ENCODE results near the gene NEK4. TPM values are rescaled to one million over a fixed set of nuclear protein-coding genes. Genes with fewer than 3 reads are reported as not detected.
A peak's percentile ranks its signal among the peaks of the same experiment; 100 is the strongest.

NEK4 gene
- total and polyA plus RNA-seq, 8 donors = 23.6 to 35.0 (median 28.5) TPM

- Histone ChIP-seq H3K36me3 (no peaks in the 10 kb centered on the region), H3K9me3 (no peaks in the 10 kb centered on the region), H3K27me3 (peaks cover 0 to 2% of the 10 kb centered on the region in 2 donors), H3K27ac (no peak overlapping the region), H3K4me1 (no peaks in the 10 kb centered on the region), H3K4me3 (no peak overlapping the region)
- intact Hi-C loops (cut with DNase I) = no loop called here
- no peak for TF ChIP-seq CTCF (IDR thresholded peaks at IDR 0.05)
- DNase-seq (peak in 1 of 4 donors; percentile 49), ATAC-seq (no peak)
These were observed 16.5 kb upstream of the NEK4 start for GRCh38 chr3:52787246-52787645.

GRCh38 chr3:52786330-52787215 lies 15.8 kb upstream of the NEK4 start:
- no peaks in the 10 kb centered on the region for H3K36me3 ChIP-seq
- no peak overlapping the region for H3K4me3 ChIP-seq
- H3K4me1 ChIP-seq = no peaks in the 10 kb centered on the region
- DNase-seq (peak in 1 of 4 donors; percentile 57), ATAC-seq (no peak)
- no peak for TF ChIP-seq CTCF (IDR thresholded peaks at IDR 0.05)
- no peak overlapping the region for H3K27ac ChIP-seq
- H3K9me3 ChIP-seq = no peaks in the 10 kb centered on the region
- peaks cover 0 to 9% of the 10 kb centered on the region in 2 donors for H3K27me3 ChIP-seq
- intact Hi-C loops (cut with DNase I) = no loop called here

GRCh38 chr3:52784931-52785590 lies 14.3 kb upstream of the NEK4 start:
- H3K27ac ChIP-seq = no peak overlapping the region
- no peak for TF ChIP-seq CTCF (IDR thresholded peaks at IDR 0.05)

GRCh38 chr3:52784021-52784621 lies 13.4 kb upstream of the NEK4 start:
- H3K27me3 ChIP-seq = peaks cover 0 to 9% of the 10 kb centered on the region in 2 donors
- intact Hi-C loops (cut with DNase I) = no loop called here
- no peak for ATAC-seq
- peak in 1 of 4 donors; percentile 61 for DNase-seq
- no peak overlapping the region for H3K27ac ChIP-seq
- TF ChIP-seq CTCF (IDR thresholded peaks at IDR 0.05) = no peak
- H3K9me3 ChIP-seq = no peaks in the 10 kb centered on the region
- no peaks in the 10 kb centered on the region for H3K36me3 ChIP-seq
- peaks cover 0 to 6% of the 10 kb centered on the region in 2 donors for H3K4me1 ChIP-seq
- H3K4me3 ChIP-seq = no peak overlapping the region

More at GRCh38 chr3:52784931-52785590, 14.3 kb upstream of the NEK4 start:
- no peaks in the 10 kb centered on the region for H3K4me1 ChIP-seq
- ATAC-seq (no peak), DNase-seq (peak in 2 of 4 donors; percentile 17 to 19)
- no peaks in the 10 kb centered on the region for H3K9me3 ChIP-seq
- intact Hi-C loops (cut with DNase I) = no loop called here
- no peak overlapping the region for H3K4me3 ChIP-seq
- H3K27me3 ChIP-seq = peaks cover 0 to 9% of the 10 kb centered on the region in 2 donors
- H3K36me3 ChIP-seq = no peaks in the 10 kb centered on the region

- intact Hi-C loops (cut with DNase I) = no loop called here
- peaks cover 0 to 8% of the 10 kb centered on the region in 2 donors for H3K4me1 ChIP-seq
- H3K4me3 ChIP-seq = no peak overlapping the region
- DNase-seq (peak in 1 of 4 donors; percentile 11), ATAC-seq (no peak)
- H3K9me3 ChIP-seq = no peaks in the 10 kb centered on the region
- no peak overlapping the region for H3K27ac ChIP-seq
- peaks cover 0 to 9% of the 10 kb centered on the region in 2 donors for H3K27me3 ChIP-seq
- no peaks in the 10 kb centered on the region for H3K36me3 ChIP-seq
- TF ChIP-seq CTCF (IDR thresholded peaks at IDR 0.05) = no peak
These were observed 12.4 kb upstream of the NEK4 start for GRCh38 chr3:52783211-52783555.
